Aorta (tissue), 5 donors: Measurements from ENCODE around the gene PLEKHM1. TPM values are rescaled to one million over a fixed set of nuclear protein-coding genes. Genes with fewer than 3 reads are reported as not detected.
A peak's percentile ranks its signal among the peaks of the same experiment; 100 is the strongest.

Source experiments
- ATAC-seq: fragments of 200-7000 bp; cut with Tn5 transposase; one replicate; pipeline ENCODE4 v1.9.1; 2022; ENCODE audit warnings: moderate library complexity; ENCODE audit not compliant: low FRiP score
- DNase-seq, 2 donors: peaks; one replicate each; pipeline ENCODE4 v3.0.0-alpha.2; 2020
- H3K27ac ChIP-seq, 2 donors: one replicate each; pipeline ENCODE4 v1.5.1; 2013; ENCODE audit warnings: low read length in 2 of 2, mild to moderate bottlenecking in 2 of 2, moderate library complexity in 2 of 2, control low read depth in 1 of 2, inconsistent platforms in 1 of 2, low read depth in 1 of 2
- H3K27me3 ChIP-seq, 2 donors: one replicate each; pipeline ENCODE4 v1.6.1; 2013; ENCODE audit warnings: control low read depth in 1 of 2, low read length in 1 of 2, mild to moderate bottlenecking in 1 of 2, moderate library complexity in 1 of 2; ENCODE audit not compliant: insufficient read depth in 2 of 2, control insufficient read depth in 1 of 2
- H3K36me3 ChIP-seq, 2 donors: one replicate each; pipeline ENCODE4 v1.6.1; 2013; ENCODE audit warnings: control low read depth in 1 of 2, low read length in 1 of 2, mild to moderate bottlenecking in 1 of 2; ENCODE audit not compliant: insufficient read depth in 2 of 2, control insufficient read depth in 1 of 2
- H3K4me1 ChIP-seq, 2 donors: one replicate each; pipeline ENCODE4 v1.6.1; 2013; ENCODE audit warnings: low read length in 2 of 2, control low read depth in 1 of 2, mild to moderate bottlenecking in 1 of 2, moderate library complexity in 1 of 2; ENCODE audit not compliant: insufficient read depth in 2 of 2, control insufficient read depth in 1 of 2
- H3K4me3 ChIP-seq, 2 donors: one replicate each; pipeline ENCODE4 v1.5.1; 2013; ENCODE audit warnings: low read length in 2 of 2, control low read depth in 1 of 2, mild to moderate bottlenecking in 1 of 2
- H3K9me3 ChIP-seq: one replicate; pipeline ENCODE4 v1.6.1; 2013; ENCODE audit warnings: mild to moderate bottlenecking, low read length; ENCODE audit not compliant: control insufficient read depth
- WGBS, 2 donors: extraction: QIAGEN DNeasy Blood & Tissue Kit; methylation state at CpG; one replicate each; pipeline ENCODE4 v1.1.7; 2013; 5-methylcytosine and 5-hydroxymethylcytosine counted together
- intact Hi-C, 2 donors: fragments of 100-400 bp; cut with DNase I; formaldehyde crosslinking; loops; one replicate each; pipeline versions ENCODE4 v1.14.2 to v1.15.0; 2022
- polyA plus RNA-seq, 2 donors: library from polyadenylated mRNA; stranded (reverse); fragments of 200-250 nt; gene quantifications; one replicate each; pipeline ENCODE4 v1.2.3, GENCODE V29; 2013
- total RNA-seq, 2 donors: library from RNA; stranded (reverse); fragmentation: NEBNext Ultra II Directional; extraction: Animal tissue kit (Norgen Biotek cat#: 25700); gene quantifications; one replicate each; pipeline ENCODE4 v1.2.1, GENCODE V29; 2021
- donor health status: healthy with polysubstance abuse.
- donor health status: Bipolar disorder and iron deficiency.
- donor health status: DM: no; HTN: no; CAD: no.
- donor health status: DM: no; HTN: no; CAD: no.
- donor health status: DM: yes; HTN: yes; CAD: no.

Gene PLEKHM1
- total and polyA plus RNA-seq, 4 donors: 13.3 to 67.6 (median 34.6) TPM

- ATAC-seq: peak; percentile 5
- Histone ChIP-seq H3K9me3 (no peaks in the 10 kb centered on the region), H3K27me3 (no peaks in the 10 kb centered on the region), H3K4me3 (peak within 1 kb of the TSS in 1 of 2 donors; percentile 20), H3K36me3 (peaks cover 0 to 2% of the 10 kb centered on the region in 2 donors), H3K27ac (no peak within 1 kb of the TSS), H3K4me1 (no peaks in the 10 kb centered on the region)
- WGBS, 2 donors: 5 to 6% methylated on average over 48 to 66 of the region's 66 CpGs
- intact Hi-C loops: loop anchor here in 1 of 2 donors (10.0 kb wide), 1 partner anchor 48 kb away; no protein-coding TSS in a partner anchor
- DNase-seq: peak; percentile 74 to 86
Observed at GRCh38 chr17:45432405-45433158, 57.9 kb downstream of the PLEKHM1 start, which contains the start of gene ARHGAP27. Gene ARHGAP27 (minus strand): TSS chr17:45432870. CDS start chr17:45430279, 2,591 bp downstream.

- Histone ChIP-seq H3K4me3 (peak overlapping the region in 1 of 2 donors; percentile 20), H3K4me1 (no peaks in the 10 kb centered on the region), H3K9me3 (no peaks in the 10 kb centered on the region), H3K36me3 (peaks cover 0 to 2% of the 10 kb centered on the region in 2 donors), H3K27me3 (no peaks in the 10 kb centered on the region), H3K27ac (no peak overlapping the region)
- intact Hi-C loops: loop anchor here in 1 of 2 donors (10.0 kb wide), 1 partner anchor 47 kb away; no protein-coding TSS in a partner anchor
- ATAC-seq (peak; percentile 44), DNase-seq (peak; percentile 75 to 87)
- WGBS, 2 donors: 1% methylated on average over 47 to 64 of the region's 64 CpGs
Observed at GRCh38 chr17:45431531-45432404, 58.8 kb downstream of the PLEKHM1 start.

- Histone ChIP-seq H3K9me3 (no peaks in the 10 kb centered on the region), H3K4me3 (no peak overlapping the region), H3K27me3 (no peaks in the 10 kb centered on the region), H3K27ac (no peak overlapping the region), H3K4me1 (no peaks in the 10 kb centered on the region), H3K36me3 (no peaks in the 10 kb centered on the region)
- ATAC-seq: peak; percentile 2
- DNase-seq: peak; percentile 54 to 79
- intact Hi-C loops: loop anchor here in 1 of 2 donors (10.0 kb wide), 1 partner anchor 46 kb away; no protein-coding TSS in a partner anchor
- WGBS, 2 donors: 2 to 4% methylated on average over 41 to 47 of the region's 47 CpGs
Observed at GRCh38 chr17:45430738-45431530, 59.6 kb downstream of the PLEKHM1 start.

GRCh38 chr17:45430006-45430737 is 60.3 kb downstream of the PLEKHM1 start:
- DNase-seq: peak in 1 of 2 donors; percentile 47
- 11 to 14% methylated on average over 62 to 68 of the region's 68 CpGs for WGBS, 2 donors
- no peaks in the 10 kb centered on the region for H3K9me3 ChIP-seq
- no peak for ATAC-seq
- H3K4me1 ChIP-seq: no peaks in the 10 kb centered on the region
- no peak overlapping the region for H3K27ac ChIP-seq
- H3K4me3 ChIP-seq: no peak overlapping the region
- intact Hi-C loops: loop anchor here in 1 of 2 donors (10.0 kb wide), 1 partner anchor 45 kb away; no protein-coding TSS in a partner anchor
- H3K27me3 ChIP-seq: no peaks in the 10 kb centered on the region
- H3K36me3 ChIP-seq: no peaks in the 10 kb centered on the region

- WGBS, 2 donors: 10 to 11% methylated on average over 63 to 82 of the region's 82 CpGs
- intact Hi-C loops: loop anchor here in 1 of 2 donors (10.0 kb wide), 1 partner anchor 45 kb away; no protein-coding TSS in a partner anchor
- ATAC-seq (no peak), DNase-seq (peak; percentile 43 to 75)
- no peaks in the 10 kb centered on the region for H3K36me3 ChIP-seq
- no peaks in the 10 kb centered on the region for H3K4me1 ChIP-seq
- no peak overlapping the region for H3K27ac ChIP-seq
- H3K9me3 ChIP-seq: no peaks in the 10 kb centered on the region
- no peak overlapping the region for H3K4me3 ChIP-seq
- H3K27me3 ChIP-seq: no peaks in the 10 kb centered on the region
Observed at GRCh38 chr17:45429339-45430005, 61.0 kb downstream of the PLEKHM1 start.

- ATAC-seq: no peak
- H3K27ac ChIP-seq: no peak overlapping the region
Observed at GRCh38 chr17:45428931-45429338, 61.6 kb downstream of the PLEKHM1 start.

DNA sequence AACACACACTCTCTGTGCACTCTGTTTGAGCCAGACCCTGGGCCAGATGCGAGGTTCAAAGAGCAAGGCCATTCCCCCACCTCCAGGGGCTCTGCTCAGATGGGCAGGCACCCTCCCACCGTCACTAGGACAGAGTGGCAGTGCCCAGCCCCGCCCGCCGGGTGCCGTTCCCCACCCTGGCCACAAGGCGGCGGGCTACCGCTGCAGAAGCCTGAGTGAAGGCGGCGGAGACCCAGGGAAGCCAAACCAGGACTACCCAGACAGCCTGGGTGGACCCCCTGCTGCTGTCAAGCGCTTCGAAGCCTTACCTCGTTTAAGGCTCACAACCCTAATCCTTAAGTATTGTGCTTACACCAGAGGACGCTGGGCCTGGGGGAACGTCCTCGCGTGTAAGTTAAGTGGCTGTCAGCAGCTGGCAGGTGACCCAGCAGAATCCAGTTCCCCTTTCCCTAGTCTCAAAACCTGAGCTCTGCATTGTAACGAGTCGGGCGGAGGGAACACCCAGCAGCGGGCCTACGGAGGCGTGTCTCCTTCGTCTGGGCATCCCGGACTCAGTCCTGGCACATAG is 62.4 kb downstream of the PLEKHM1 start:
- Histone ChIP-seq H3K4me3 (no peak overlapping the region), H3K27me3 (no peaks in the 10 kb centered on the region), H3K4me1 (no peaks in the 10 kb centered on the region), H3K9me3 (no peaks in the 10 kb centered on the region), H3K36me3 (no peaks in the 10 kb centered on the region), H3K27ac (no peak overlapping the region)
- intact Hi-C loops: no loop called here
- WGBS, 2 donors: 0 to 1% methylated on average over 26 of the region's 26 CpGs
- DNase-seq: peak; percentile 79 to 91
- ATAC-seq: peak; percentile 82

More at GRCh38 chr17:45428931-45429338, 61.6 kb downstream of the PLEKHM1 start:
- Histone ChIP-seq H3K9me3 (no peaks in the 10 kb centered on the region), H3K4me1 (no peaks in the 10 kb centered on the region), H3K27me3 (no peaks in the 10 kb centered on the region), H3K36me3 (no peaks in the 10 kb centered on the region), H3K4me3 (no peak overlapping the region)
- WGBS, 2 donors: 12 to 20% methylated on average over 15 of the region's 15 CpGs
- DNase-seq: peak; percentile 63
- intact Hi-C loops: no loop called here
